ENCODE results near the gene ELFN1. TPM values are rescaled to one million over a fixed set of nuclear protein-coding genes. Genes with fewer than 3 reads are reported as not detected.

Gene ELFN1
- not detected for polyA plus RNA-seq (2012; ENCODE audit: insufficient read depth, insufficient read length)

GRCh38 chr7:1669954-1670893 is at the start of gene ELFN1:
Gene ELFN1, plus strand, starts transcription at chr7:1670277. Its CDS starts 74,320 bp downstream, at chr7:1744597.
- H3K4me3 ChIP-seq (ENCODE audit: low read length): no peak within 1 kb of the TSS
- no peak for DNase-seq (ENCODE audit: low read depth, low spot score)

- H3K4me3 ChIP-seq (ENCODE audit: low read length): no peak overlapping the region
- no peak for DNase-seq (ENCODE audit: low read depth, low spot score)
Observed at GRCh38 chr7:1620835-1621234, 49.2 kb upstream of the ELFN1 start.

- H3K4me3 ChIP-seq (ENCODE audit: low read length): no peak overlapping the region
- no peak for DNase-seq (ENCODE audit: low read depth, low spot score)
Observed at GRCh38 chr7:1621718-1622117, 48.4 kb upstream of the ELFN1 start.

GRCh38 chr7:1622441-1622840 is 47.6 kb upstream of the ELFN1 start:
- H3K4me3 ChIP-seq (ENCODE audit: low read length): no peak overlapping the region
- DNase-seq (ENCODE audit: low read depth, low spot score): no peak

- no peak overlapping the region for H3K4me3 ChIP-seq (ENCODE audit: low read length)
- DNase-seq (ENCODE audit: low read depth, low spot score): no peak
Observed at GRCh38 chr7:1623810-1624209, 46.3 kb upstream of the ELFN1 start.

GRCh38 chr7:1624999-1625927 is 44.8 kb upstream of the ELFN1 start:
- DNase-seq (ENCODE audit: low read depth, low spot score): no peak
- H3K4me3 ChIP-seq (ENCODE audit: low read length): no peak overlapping the region

- H3K4me3 ChIP-seq (ENCODE audit: low read length): no peak overlapping the region
- DNase-seq (ENCODE audit: low read depth, low spot score): no peak
Observed at GRCh38 chr7:1626769-1627168, 43.3 kb upstream of the ELFN1 start.

- DNase-seq (ENCODE audit: low read depth, low spot score): no peak
- H3K4me3 ChIP-seq (ENCODE audit: low read length): no peak overlapping the region
Observed at GRCh38 chr7:1630700-1631336, 39.3 kb upstream of the ELFN1 start.

GRCh38 chr7:1631678-1632077 is 38.4 kb upstream of the ELFN1 start:
- H3K4me3 ChIP-seq (ENCODE audit: low read length): no peak overlapping the region
- DNase-seq (ENCODE audit: low read depth, low spot score): no peak

- DNase-seq (ENCODE audit: low read depth, low spot score): no peak
- H3K4me3 ChIP-seq (ENCODE audit: low read length): no peak overlapping the region
Observed at GRCh38 chr7:1632506-1632905, 37.6 kb upstream of the ELFN1 start.

GRCh38 chr7:1632916-1633785 is 36.9 kb upstream of the ELFN1 start:
- H3K4me3 ChIP-seq (ENCODE audit: low read length): no peak overlapping the region
- no peak for DNase-seq (ENCODE audit: low read depth, low spot score)

GRCh38 chr7:1635401-1635800 is 34.7 kb upstream of the ELFN1 start:
- no peak for DNase-seq (ENCODE audit: low read depth, low spot score)
- no peak overlapping the region for H3K4me3 ChIP-seq (ENCODE audit: low read length)

GRCh38 chr7:1637155-1637554 is 32.9 kb upstream of the ELFN1 start:
- no peak overlapping the region for H3K4me3 ChIP-seq (ENCODE audit: low read length)
- DNase-seq (ENCODE audit: low read depth, low spot score): no peak

- no peak for DNase-seq (ENCODE audit: low read depth, low spot score)
Observed at GRCh38 chr7:1638215-1638661, 31.8 kb upstream of the ELFN1 start.

GRCh38 chr7:1639071-1639470 is 31.0 kb upstream of the ELFN1 start:
- DNase-seq (ENCODE audit: low read depth, low spot score): no peak
- no peak overlapping the region for H3K4me3 ChIP-seq (ENCODE audit: low read length)

More at GRCh38 chr7:1638215-1638661, 31.8 kb upstream of the ELFN1 start:
- H3K4me3 ChIP-seq (ENCODE audit: low read length): no peak overlapping the region

GRCh38 chr7:1639532-1640175 is 30.4 kb upstream of the ELFN1 start:
- DNase-seq (ENCODE audit: low read depth, low spot score): no peak
- H3K4me3 ChIP-seq (ENCODE audit: low read length): no peak overlapping the region

- DNase-seq (ENCODE audit: low read depth, low spot score): no peak
- no peak overlapping the region for H3K4me3 ChIP-seq (ENCODE audit: low read length)
Observed at GRCh38 chr7:1640376-1641172, 29.5 kb upstream of the ELFN1 start.
